Ishikawa (cell line): Measurements from ENCODE around the gene TPSAB1.

Source experiments
- CEBPB ChIP-seq: IDR thresholded peaks from 2 replicates; pipeline ENCODE4 v1.6.1; 2012
- FOXM1 ChIP-seq: IDR thresholded peaks from 2 replicates; pipeline ENCODE4 v1.6.1; 2012; ENCODE audit warnings: low read depth, borderline replicate concordance
- NFIC ChIP-seq: IDR thresholded peaks from 2 replicates; pipeline ENCODE4 v1.6.1; 2012
- RAD21 ChIP-seq: IDR thresholded peaks from 2 replicates; pipeline ENCODE4 v1.6.1; 2012; ENCODE audit warnings: low read depth
- TAF1 ChIP-seq: IDR thresholded peaks from 2 replicates; pipeline ENCODE4 v1.6.1; 2012; ENCODE audit warnings: low read depth, mild to moderate bottlenecking
- TEAD4 ChIP-seq: IDR thresholded peaks from 2 replicates; pipeline ENCODE4 v1.6.1; 2012

GRCh38 chr16:1196494-1196893 is 44.0 kb upstream of the TPSAB1 start:
- no peak for TF ChIP-seq RAD21
- no peak for TF ChIP-seq NFIC
- no peak for TF ChIP-seq FOXM1
- TF ChIP-seq CEBPB: no peak
- TF ChIP-seq TEAD4: no peak
- TF ChIP-seq TAF1: no peak
